Eye (tissue), 1 donor: ENCODE measurements around the gene GAREM1.

Source experiments
- DNase-seq: peaks from one replicate; pipeline ENCODE4 v3.0.0-alpha.2; 2015

Gene GAREM1

GRCh38 chr18:32287249-32287648 is 183.4 kb downstream of the GAREM1 start:
- no peak for DNase-seq

GRCh38 chr18:32286749-32287148 is 183.9 kb downstream of the GAREM1 start:
- no peak for DNase-seq

GRCh38 chr18:32284284-32284683 is 186.4 kb downstream of the GAREM1 start:
- no peak for DNase-seq

GRCh38 chr18:32280911-32281310 is 189.8 kb downstream of the GAREM1 start:
- DNase-seq, result no peak

- no peak for DNase-seq
These were observed 190.4 kb downstream of the GAREM1 start for GRCh38 chr18:32280188-32280783.

GRCh38 chr18:32278177-32278799 is 192.4 kb downstream of the GAREM1 start:
- no peak for DNase-seq

- DNase-seq, result no peak
These were observed 193.1 kb downstream of the GAREM1 start for GRCh38 chr18:32277549-32277948.

GRCh38 chr18:32276906-32277305 is 193.8 kb downstream of the GAREM1 start:
- DNase-seq, result no peak

GRCh38 chr18:32276256-32276655 is 194.4 kb downstream of the GAREM1 start:
- no peak for DNase-seq

GRCh38 chr18:32275221-32275620 is 195.5 kb downstream of the GAREM1 start:
- no peak for DNase-seq

- no peak for DNase-seq
These were observed 196.4 kb downstream of the GAREM1 start for GRCh38 chr18:32274307-32274706.

GRCh38 chr18:32271672-32272208 is 198.9 kb downstream of the GAREM1 start:
- peak; percentile 50 for DNase-seq

- DNase-seq, result no peak
These were observed 200.3 kb downstream of the GAREM1 start for GRCh38 chr18:32270341-32270740.

GRCh38 chr18:32267463-32267862 is 203.2 kb downstream of the GAREM1 start:
- no peak for DNase-seq

- no peak for DNase-seq
These were observed 206.3 kb downstream of the GAREM1 start for GRCh38 chr18:32264401-32264800.

GRCh38 chr18:32262092-32262491 is 208.6 kb downstream of the GAREM1 start:
- no peak for DNase-seq

GRCh38 chr18:32261003-32261402 is 209.7 kb downstream of the GAREM1 start:
- no peak for DNase-seq

- DNase-seq, result no peak
These were observed 211.1 kb downstream of the GAREM1 start for GRCh38 chr18:32259553-32259952.

GRCh38 chr18:32258558-32259204 is 212.0 kb downstream of the GAREM1 start:
- DNase-seq, result no peak

GRCh38 chr18:32258148-32258547 is 212.5 kb downstream of the GAREM1 start:
- no peak for DNase-seq

- DNase-seq, result no peak
These were observed 213.4 kb downstream of the GAREM1 start for GRCh38 chr18:32257084-32257785.

- DNase-seq, result no peak
These were observed 215.1 kb downstream of the GAREM1 start for GRCh38 chr18:32255570-32255969.

- DNase-seq, result no peak
These were observed 218.4 kb downstream of the GAREM1 start for GRCh38 chr18:32252141-32252860.
